Vagina (tissue), 2 donors: ENCODE results near the gene FABP1.

Experiments used
- CTCF ChIP-seq, 3 experiments: fragments of 450-650 bp in 2 of 3; fragments of 200-600 bp in 1 of 3; sonication (generic) in 1 of 3; IDR thresholded peaks; one replicate each; pipeline ENCODE4 v1.5.1; 2017 to 2019; ENCODE audit warnings: antibody characterized with exemption in 3 of 3, mild to moderate bottlenecking in 2 of 3, moderate library complexity in 2 of 3
- POLR2A ChIP-seq, 2 donors: fragments of 450-650 bp; IDR thresholded peaks; one replicate each; pipeline ENCODE4 v1.6.1; 2017; ENCODE audit warnings: antibody characterized with exemption in 2 of 2, mild to moderate bottlenecking in 2 of 2, moderate library complexity in 2 of 2

GRCh38 chr2:88129313-88129959, 1.6 kb upstream of the FABP1 start:
- TF ChIP-seq CTCF (IDR thresholded peaks at IDR 0.05) (no peak), POLR2A (IDR thresholded peaks at IDR 0.05) (no peak)
